CD4-positive, alpha-beta T cell treated with Interleukin-15 for 4 hours (primary cell): ENCODE measurements around the gene ZNF740.
"Not testable (repeated sequence)": the region's sequence is repeated elsewhere in the genome, so short reads cannot be mapped to it uniquely, and the experiment has no call there.

Source experiments
- DNase-seq: peaks from one replicate; pipeline ENCODE4 v3.0.0-alpha.2; 2020; ENCODE audit warnings: low spot score

Gene ZNF740

GRCh38 chr12:53173085-53173715, 7.3 kb upstream of the ZNF740 start:
- DNase-seq: no peak

GRCh38 chr12:53174881-53175491, 5.5 kb upstream of the ZNF740 start:
- DNase-seq: peak; percentile 21

- no peak for DNase-seq
These were observed 3.8 kb upstream of the ZNF740 start for GRCh38 chr12:53176750-53177149.

GRCh38 chr12:53177447-53177846, 3.1 kb upstream of the ZNF740 start:
- DNase-seq: not testable (repeated sequence)

DNA sequence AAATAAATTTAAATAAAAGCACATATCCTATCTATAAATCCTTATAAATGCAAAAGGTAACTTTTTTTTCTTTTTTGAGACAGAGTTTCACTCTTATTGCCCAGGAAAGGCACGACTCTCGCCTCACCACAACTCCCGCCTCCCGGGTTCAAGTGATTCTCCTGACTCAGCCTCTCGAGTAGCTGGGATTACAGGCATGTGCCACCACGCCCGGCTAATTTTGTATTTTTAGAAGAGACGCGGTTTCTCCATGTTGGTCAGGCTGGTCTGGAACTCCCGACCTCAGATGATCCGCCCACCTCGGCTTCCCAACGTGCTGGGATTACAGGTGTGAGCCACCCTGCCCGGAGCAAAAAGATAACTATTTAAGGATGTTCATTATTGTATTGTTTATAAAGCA, 1.7 kb upstream of the ZNF740 start:
- DNase-seq: not testable (repeated sequence)

DNA sequence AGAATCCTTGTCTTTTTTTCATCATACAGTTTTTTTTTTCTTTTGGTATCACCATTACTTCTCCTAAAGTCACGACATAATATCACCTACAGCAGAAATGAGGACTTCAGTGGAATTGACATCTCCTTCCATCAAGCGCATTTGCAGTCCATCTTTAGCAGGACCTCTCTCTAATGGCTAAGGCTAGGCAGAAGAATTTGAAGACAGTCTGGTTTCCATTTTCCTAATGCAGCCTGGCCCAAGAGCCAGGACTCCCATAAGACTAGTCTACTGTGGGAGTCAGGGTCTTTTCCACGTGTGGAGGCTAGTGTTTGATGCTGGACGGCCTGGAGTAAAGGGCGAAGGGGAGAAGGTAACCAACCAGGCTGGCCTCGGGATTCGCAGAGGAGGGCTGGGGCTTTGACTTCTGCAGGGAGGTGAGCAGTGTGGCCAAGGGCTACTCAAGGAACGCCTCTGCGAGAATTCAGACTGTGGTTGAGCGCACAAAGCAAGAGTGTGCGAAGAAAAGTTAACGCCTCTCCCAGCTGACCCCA, 769 bp upstream of the ZNF740 start:
- no peak for DNase-seq

GRCh38 chr12:53180931-53181645, 566 bp downstream of the ZNF740 start:
- peak; percentile 82 for DNase-seq

DNA sequence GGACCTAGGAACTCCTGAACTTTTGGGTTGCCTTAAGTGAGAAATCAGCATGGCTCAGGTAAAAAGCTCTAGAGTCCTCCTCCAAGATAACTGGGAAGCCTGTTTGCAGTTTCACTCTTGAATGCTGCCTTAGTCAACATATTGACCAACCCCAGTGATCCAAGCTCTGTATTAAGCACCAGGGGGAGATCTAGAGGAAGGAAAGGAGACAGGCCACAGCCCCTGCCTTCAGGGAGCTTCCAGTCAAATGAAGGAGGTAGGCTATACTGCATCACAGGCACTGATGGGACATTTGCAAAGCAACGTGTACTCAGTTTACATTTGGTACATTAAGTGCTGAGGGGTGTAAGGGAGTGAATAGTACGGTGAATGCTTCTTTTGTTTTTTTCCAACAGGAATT, 1.4 kb downstream of the ZNF740 start:
- DNase-seq: no peak

- no peak for DNase-seq
These were observed 2.4 kb downstream of the ZNF740 start for GRCh38 chr12:53182903-53183302.

GRCh38 chr12:53184828-53185227, 4.3 kb downstream of the ZNF740 start:
- no peak for DNase-seq

GRCh38 chr12:53185582-53186153, 5.1 kb downstream of the ZNF740 start:
- DNase-seq: no peak

- no peak for DNase-seq
These were observed 6.2 kb downstream of the ZNF740 start for GRCh38 chr12:53186745-53187144.

GRCh38 chr12:53187145-53187899, 6.8 kb downstream of the ZNF740 start:
- DNase-seq: no peak

- DNase-seq: peak; percentile 51
These were observed 9.7 kb downstream of the ZNF740 start for GRCh38 chr12:53190108-53190729.

GRCh38 chr12:53191096-53191884, 10.8 kb downstream of the ZNF740 start:
- no peak for DNase-seq

- no peak for DNase-seq
These were observed 11.5 kb downstream of the ZNF740 start for GRCh38 chr12:53191885-53192530.

GRCh38 chr12:53192531-53193021, 12.1 kb downstream of the ZNF740 start:
- DNase-seq: no peak

- no peak for DNase-seq
These were observed 12.5 kb downstream of the ZNF740 start for GRCh38 chr12:53193040-53193439.

DNA sequence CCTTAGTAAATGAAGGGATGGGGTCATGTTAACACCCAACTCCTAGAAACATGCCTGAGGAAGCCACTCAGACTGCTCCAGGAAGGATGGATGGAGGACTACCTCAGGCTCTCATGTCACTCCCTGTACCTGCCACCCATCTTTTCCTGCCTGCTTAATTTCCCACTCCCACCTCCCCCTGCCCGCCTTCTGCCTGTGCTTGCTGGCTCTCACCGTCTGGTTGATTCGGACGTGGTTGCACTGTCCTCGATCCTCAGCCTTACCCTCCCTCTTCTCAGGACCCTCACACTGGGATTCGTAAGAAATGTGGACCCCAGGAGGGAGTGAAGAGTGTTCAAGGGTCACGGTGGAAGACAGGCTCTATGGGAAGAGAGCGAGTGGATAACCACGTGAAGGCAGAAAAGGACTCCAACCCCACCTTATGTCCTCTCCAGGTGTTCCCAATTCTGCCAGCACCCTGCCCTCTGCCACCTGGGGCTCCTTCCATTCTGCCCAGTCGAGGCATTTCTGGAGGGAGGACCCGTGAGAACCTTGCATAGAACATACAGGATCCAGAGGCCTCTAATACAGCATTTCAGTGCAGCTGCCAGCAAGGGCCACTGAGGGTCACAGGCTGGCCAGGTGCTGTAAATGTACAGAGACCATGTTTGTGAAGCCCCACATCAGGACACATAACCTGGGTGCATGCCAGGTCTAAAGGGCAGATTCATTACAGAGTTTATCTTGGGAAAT, 13.6 kb downstream of the ZNF740 start:
- DNase-seq: no peak
